ENCODE measurements around the gene CHST3.
"Not testable (repeated sequence)": the region's sequence is repeated elsewhere in the genome, so short reads cannot be mapped to it uniquely, and the experiment has no call there.

Gene CHST3

GRCh38 chr10:71988895-71989294 is 24.7 kb downstream of the CHST3 start:
- DNase-seq (ENCODE audit: low read depth): not testable (repeated sequence)

- no peak for DNase-seq (ENCODE audit: low read depth)
Observed at GRCh38 chr10:71989661-71990454, 25.7 kb downstream of the CHST3 start.

- DNase-seq (ENCODE audit: low read depth): no peak
Observed at GRCh38 chr10:71990706-71991269, 26.6 kb downstream of the CHST3 start.

DNA sequence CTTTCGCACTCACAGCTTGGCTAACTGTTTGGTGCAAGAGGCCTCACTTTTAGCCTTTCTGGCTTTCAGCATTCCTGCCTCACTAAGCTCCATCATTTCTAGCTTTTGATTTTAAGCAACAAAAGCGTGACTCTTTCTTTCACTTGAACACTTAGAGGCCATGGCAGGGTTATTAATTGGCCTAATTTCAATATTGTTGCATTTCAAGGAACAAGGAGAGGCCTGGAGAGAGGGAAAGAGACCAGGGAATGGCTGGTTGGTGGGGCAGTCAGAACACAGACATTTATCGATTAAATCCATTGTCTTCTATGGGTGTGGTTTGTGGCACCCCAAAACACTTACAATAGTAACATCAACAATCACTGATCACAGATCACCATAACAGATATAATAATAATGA is 31.3 kb downstream of the CHST3 start:
- no peak for DNase-seq (ENCODE audit: low read depth)

DNA sequence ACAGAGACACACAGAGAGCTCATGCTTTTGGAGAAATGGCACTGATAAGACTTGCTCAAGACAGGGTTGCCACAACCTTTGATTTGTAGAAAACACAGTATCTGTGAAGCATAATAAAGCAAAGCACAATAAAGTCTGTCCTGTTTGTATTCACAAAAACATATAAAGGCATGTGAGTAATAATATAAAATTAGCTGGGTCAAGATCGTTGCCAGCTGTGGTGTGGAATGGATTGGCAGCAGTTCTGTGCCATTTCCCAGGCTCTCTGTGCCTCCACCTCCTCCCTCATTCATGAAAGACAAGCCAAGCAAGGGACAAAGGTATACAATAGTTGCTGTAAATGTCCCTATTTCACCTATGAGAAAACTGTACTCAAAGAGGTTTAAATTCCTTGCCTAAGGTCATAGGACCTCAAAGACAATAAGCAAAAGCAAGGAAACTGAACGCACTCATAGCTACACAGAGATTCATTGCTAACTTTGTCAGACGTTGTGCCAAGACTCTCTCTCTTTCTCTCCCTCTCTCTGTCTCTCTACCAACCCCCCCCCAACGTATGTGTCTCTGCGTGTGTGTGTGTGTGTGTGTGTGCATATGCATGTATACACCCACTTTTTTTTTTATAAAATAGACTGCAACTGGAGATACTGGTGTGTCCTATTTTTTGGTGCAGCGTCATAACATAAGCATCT is 31.8 kb downstream of the CHST3 start:
- no peak for DNase-seq (ENCODE audit: low read depth)

DNA sequence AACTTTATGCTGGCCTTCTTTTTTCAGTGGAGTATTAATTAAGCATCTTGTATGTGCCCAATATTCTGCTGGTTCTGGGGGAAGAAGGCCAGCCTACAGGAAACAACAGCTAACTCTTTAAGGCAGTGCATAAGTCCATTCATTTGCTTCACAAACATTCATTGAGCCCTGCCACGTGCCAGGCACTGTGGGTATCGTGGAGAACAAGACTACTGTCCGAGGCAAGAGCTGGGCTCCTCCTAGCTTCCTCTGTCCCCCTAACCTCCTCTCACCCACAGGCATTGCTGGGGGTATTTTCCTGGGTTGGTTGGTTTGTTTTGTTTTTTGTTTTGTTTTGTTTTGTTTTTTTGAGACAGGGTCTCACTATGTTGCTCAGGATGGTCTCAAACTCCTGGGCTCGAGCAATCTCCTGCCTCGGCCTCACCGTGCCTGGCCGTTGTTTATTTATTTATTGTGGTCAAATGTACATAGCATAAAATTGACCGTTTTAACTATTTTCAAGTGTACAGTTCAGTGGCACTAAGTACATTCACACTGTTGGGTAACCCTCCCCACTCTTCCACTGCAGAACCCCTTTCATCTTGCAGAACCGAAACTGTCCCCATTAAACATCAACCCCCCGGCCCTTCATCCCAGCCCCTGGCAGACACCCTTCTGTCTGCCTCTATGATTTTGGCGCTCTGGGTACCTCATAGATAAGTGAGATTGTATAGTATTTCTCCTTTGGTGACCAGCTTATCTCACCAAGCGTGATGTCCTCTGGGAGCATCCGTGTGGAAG is 32.6 kb downstream of the CHST3 start:
- DNase-seq (ENCODE audit: low read depth): no peak

- DNase-seq (ENCODE audit: low read depth): no peak
Observed at GRCh38 chr10:71998119-71998839, 34.1 kb downstream of the CHST3 start.

- no peak for DNase-seq (ENCODE audit: low read depth)
Observed at GRCh38 chr10:71998840-71999194, 34.6 kb downstream of the CHST3 start.

DNA sequence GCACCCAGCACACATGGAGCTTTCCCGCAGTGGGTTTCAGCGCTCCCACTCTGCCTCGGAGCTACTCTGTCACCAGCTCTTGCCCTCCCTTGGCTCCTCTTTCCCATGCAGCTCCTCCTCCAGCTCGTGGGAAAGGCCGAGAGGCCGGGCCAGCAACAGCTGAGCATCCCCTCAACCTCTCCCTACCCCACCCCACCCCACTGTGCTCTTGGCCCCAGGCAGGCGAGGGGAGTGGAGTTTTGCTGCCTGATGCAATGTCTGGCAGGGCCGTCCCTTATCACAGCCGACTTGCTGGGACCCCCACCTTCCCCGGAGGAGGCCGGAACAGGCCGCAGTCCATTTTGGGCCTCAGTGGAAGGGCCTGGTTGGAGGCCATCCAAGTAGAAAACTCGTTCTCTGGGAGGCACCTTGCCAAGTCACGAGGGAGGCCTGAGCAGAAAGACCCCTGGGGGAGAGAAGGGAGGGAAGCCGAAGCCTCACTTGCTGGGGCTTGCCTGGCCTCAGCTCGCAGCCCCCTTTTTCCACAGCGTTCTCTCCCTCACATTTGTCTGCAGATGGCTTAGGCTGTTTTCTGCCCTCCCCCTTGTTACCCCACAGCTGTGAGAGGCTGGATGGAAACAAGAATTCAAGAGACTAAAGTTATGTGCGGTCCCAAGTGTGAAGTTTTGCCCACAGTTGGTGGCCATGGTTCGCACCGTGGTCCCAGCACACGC is 35.3 kb downstream of the CHST3 start:
- no peak for DNase-seq (ENCODE audit: low read depth)

DNA sequence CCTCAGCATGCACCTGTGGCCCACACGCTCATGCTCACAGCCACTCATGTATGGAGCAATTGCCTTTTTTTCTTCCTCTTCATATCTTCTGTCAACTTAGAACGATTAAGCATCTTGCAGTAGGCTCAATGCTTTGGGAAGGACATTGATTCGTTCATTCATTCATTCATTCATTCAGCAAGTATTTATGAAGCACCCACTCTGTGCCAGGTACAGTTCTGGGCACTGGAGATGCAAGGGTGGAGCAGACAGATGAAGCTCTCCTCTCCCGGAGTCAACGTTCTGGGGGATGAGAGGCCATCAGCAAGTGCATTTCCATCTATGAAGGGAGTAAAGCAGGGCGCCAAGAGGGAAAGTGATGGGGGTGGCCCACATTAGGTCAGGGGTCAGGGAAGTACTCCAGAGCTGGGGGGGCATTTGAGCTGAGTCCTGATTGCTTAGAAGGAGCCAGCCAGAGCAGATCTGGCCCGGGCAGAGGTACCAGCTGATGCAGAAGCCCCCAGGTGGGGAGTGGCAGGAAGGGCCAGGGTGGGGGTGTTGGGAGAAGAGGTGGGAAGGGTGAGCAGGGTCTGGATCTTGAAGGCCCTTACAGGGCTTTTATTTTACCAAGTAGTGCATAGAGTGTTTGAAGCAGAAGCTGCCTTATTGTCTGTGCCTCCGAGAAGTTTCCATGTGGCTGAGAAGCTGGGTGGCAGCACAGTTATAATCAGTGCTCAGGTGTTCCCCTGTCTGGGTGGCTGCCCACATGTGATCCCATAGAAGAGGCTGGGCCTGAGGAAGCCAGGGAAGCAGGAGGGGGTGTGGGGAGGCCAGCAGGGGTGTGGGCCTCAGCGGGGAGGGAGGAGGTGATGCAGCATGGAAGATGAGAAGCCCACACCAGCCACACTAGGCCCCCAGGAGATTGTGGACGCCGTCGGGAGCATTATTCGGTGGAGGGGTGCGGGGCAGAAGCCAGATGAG is 36.2 kb downstream of the CHST3 start:
- no peak for DNase-seq (ENCODE audit: low read depth)

GRCh38 chr10:72001033-72001395 is 36.8 kb downstream of the CHST3 start:
- no peak for DNase-seq (ENCODE audit: low read depth)

- DNase-seq (ENCODE audit: low read depth): no peak
Observed at GRCh38 chr10:72002354-72003295, 38.4 kb downstream of the CHST3 start.

- no peak for DNase-seq (ENCODE audit: low read depth)
Observed at GRCh38 chr10:72006026-72006425, 41.8 kb downstream of the CHST3 start.

DNA sequence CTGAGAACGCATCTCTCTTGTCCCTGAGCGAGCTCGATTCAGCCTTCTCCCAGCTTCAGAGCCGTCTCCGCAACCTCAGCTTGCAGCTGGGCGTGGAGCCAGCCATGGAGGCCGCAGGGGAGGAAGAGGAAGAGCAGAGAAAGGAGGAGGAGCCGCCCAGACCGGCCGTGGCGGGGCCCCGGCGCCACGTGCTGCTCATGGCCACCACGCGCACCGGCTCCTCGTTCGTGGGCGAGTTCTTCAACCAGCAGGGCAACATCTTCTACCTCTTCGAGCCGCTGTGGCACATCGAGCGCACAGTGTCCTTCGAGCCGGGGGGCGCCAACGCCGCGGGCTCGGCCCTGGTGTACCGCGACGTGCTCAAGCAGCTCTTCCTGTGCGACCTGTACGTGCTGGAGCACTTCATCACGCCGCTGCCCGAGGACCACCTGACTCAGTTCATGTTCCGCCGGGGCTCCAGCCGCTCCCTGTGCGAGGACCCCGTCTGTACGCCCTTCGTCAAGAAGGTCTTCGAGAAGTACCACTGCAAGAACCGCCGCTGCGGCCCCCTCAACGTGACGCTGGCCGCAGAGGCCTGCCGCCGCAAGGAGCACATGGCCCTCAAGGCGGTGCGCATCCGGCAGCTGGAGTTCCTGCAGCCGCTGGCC is 43.2 kb downstream of the CHST3 start:
- DNase-seq (ENCODE audit: low read depth): no peak

GRCh38 chr10:72008096-72008981 is 44.1 kb downstream of the CHST3 start:
- no peak for DNase-seq (ENCODE audit: low read depth)

GRCh38 chr10:72009051-72009424 is 44.8 kb downstream of the CHST3 start:
- DNase-seq (ENCODE audit: low read depth): no peak

GRCh38 chr10:72009425-72010081 is 45.4 kb downstream of the CHST3 start:
- DNase-seq (ENCODE audit: low read depth): peak; percentile 42

Data from HS-5 (cell line).